Breast epithelium (tissue), 3 donors: Measurements from ENCODE around the gene EFL1.

Source experiments
- POLR2A ChIP-seq: fragments of 450-650 bp; IDR thresholded peaks from one replicate; pipeline ENCODE4 v1.6.1; 2016; ENCODE audit warnings: antibody characterized with exemption, mild to moderate bottlenecking, moderate library complexity
- TF ChIP-seq, protein P1 (sequence below), 3 donors: fragments of 450-650 bp; IDR thresholded peaks; one replicate each; pipeline ENCODE4 v1.5.1; 2016 to 2017; ENCODE audit warnings: antibody characterized with exemption in 3 of 3, mild to moderate bottlenecking in 3 of 3, moderate library complexity in 3 of 3

- TF ChIP-seq POLR2A, result no peak
- TF ChIP-seq, protein P1, sequence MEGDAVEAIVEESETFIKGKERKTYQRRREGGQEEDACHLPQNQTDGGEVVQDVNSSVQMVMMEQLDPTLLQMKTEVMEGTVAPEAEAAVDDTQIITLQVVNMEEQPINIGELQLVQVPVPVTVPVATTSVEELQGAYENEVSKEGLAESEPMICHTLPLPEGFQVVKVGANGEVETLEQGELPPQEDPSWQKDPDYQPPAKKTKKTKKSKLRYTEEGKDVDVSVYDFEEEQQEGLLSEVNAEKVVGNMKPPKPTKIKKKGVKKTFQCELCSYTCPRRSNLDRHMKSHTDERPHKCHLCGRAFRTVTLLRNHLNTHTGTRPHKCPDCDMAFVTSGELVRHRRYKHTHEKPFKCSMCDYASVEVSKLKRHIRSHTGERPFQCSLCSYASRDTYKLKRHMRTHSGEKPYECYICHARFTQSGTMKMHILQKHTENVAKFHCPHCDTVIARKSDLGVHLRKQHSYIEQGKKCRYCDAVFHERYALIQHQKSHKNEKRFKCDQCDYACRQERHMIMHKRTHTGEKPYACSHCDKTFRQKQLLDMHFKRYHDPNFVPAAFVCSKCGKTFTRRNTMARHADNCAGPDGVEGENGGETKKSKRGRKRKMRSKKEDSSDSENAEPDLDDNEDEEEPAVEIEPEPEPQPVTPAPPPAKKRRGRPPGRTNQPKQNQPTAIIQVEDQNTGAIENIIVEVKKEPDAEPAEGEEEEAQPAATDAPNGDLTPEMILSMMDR (IDR thresholded peaks at IDR 0.05), result no peak
Observed at GRCh38 chr15:82129761-82130160, 132.8 kb downstream of the EFL1 start.
